Raji (cell line): ENCODE results near the gene LTBP1.

ENCODE experiments used
- POLR2A ChIP-seq: IDR thresholded peaks from 2 replicates; pipeline ENCODE4 v1.6.1; 2011; ENCODE audit warnings: low read depth, low read length, control low read depth; ENCODE audit not compliant: insufficient read depth

Gene LTBP1

GRCh38 chr2:33358878-33359277, 412.1 kb downstream of the LTBP1 start:
- TF ChIP-seq POLR2A = no peak

- no peak for TF ChIP-seq POLR2A
These were observed 416.9 kb downstream of the LTBP1 start for GRCh38 chr2:33363325-33364298.

- TF ChIP-seq POLR2A = no peak
These were observed 418.7 kb downstream of the LTBP1 start for GRCh38 chr2:33365264-33365970.

GRCh38 chr2:33366473-33366872, 419.7 kb downstream of the LTBP1 start:
- no peak for TF ChIP-seq POLR2A

- no peak for TF ChIP-seq POLR2A
These were observed 422.4 kb downstream of the LTBP1 start for GRCh38 chr2:33369191-33369590.

- no peak for TF ChIP-seq POLR2A
These were observed 424.0 kb downstream of the LTBP1 start for GRCh38 chr2:33370636-33371265.

GRCh38 chr2:33371304-33372090, 424.7 kb downstream of the LTBP1 start:
- TF ChIP-seq POLR2A = no peak

GRCh38 chr2:33372940-33373553, 426.3 kb downstream of the LTBP1 start:
- TF ChIP-seq POLR2A = no peak

- no peak for TF ChIP-seq POLR2A
These were observed 427.2 kb downstream of the LTBP1 start for GRCh38 chr2:33373986-33374385.

- TF ChIP-seq POLR2A = no peak
These were observed 428.3 kb downstream of the LTBP1 start for GRCh38 chr2:33375054-33375453.

- no peak for TF ChIP-seq POLR2A
These were observed 430.3 kb downstream of the LTBP1 start for GRCh38 chr2:33377048-33377447.

GRCh38 chr2:33378556-33379210, 431.9 kb downstream of the LTBP1 start:
- TF ChIP-seq POLR2A = no peak

GRCh38 chr2:33380001-33380609, 433.4 kb downstream of the LTBP1 start:
- TF ChIP-seq POLR2A = no peak
